SK-N-SH (cell line): ENCODE data around the gene ZBTB7A. TPM values are rescaled to one million over a fixed set of nuclear protein-coding genes. Genes with fewer than 3 reads are reported as not detected.
"Not testable (repeated sequence)": the region's sequence is repeated elsewhere in the genome, so short reads cannot be mapped to it uniquely, and the experiment has no call there.

ENCODE experiments used
- CTCF ChIA-PET: fragments of 300-600, 350-600 bp; formaldehyde crosslinking; extraction: SDS; loops from one replicate; lab custom pipeline; 2021; lab: Yijun Ruan, JAX
- POLR2A ChIA-PET: fragments of 350-600 bp; sonication (Branson Sonifier 250); formaldehyde crosslinking; extraction: SDS; loops from one replicate; lab custom pipeline; 2020; ENCODE audit warnings: antibody characterized with exemption, inconsistent platforms; lab: Yijun Ruan, JAX
- DNase-seq: peaks from one replicate; pipeline ENCODE4 v3.0.0; 2012
- H2AFZ ChIP-seq: fragments of 200-600 bp; sonication (generic); 2 replicates; pipeline ENCODE4 v1.8.1; 2016; ENCODE audit warnings: antibody characterized with exemption, mild to moderate bottlenecking, low read depth
- H3F3A ChIP-seq: fragments of 200-600 bp; sonication (generic); replicated peaks from 2 replicates; pipeline ENCODE3; 2016; ENCODE audit warnings: antibody characterized with exemption, mild to moderate bottlenecking; ENCODE audit not compliant: insufficient read depth
- H3K27ac ChIP-seq, 2 experiments: fragments of 200-500 bp in 1 of 2; fragments of 200-600 bp in 1 of 2; sonication (Bioruptor generic) in 1 of 2; sonication (generic), shearing (Covaris generic) in 1 of 2; 2 replicates each; pipeline versions ENCODE4 v1.5.1 to v1.6.1; 2014 to 2016; ENCODE audit warnings: low read depth in 2 of 2, inconsistent platforms in 1 of 2, low read length in 1 of 2, mild to moderate bottlenecking in 1 of 2, mixed read lengths in 1 of 2
- H3K27me3 ChIP-seq: fragments of 200-600 bp; sonication (generic), shearing (Covaris generic); 2 replicates; pipeline ENCODE4 v1.6.1; 2016; ENCODE audit warnings: mixed run types; ENCODE audit not compliant: insufficient read depth
- H3K36me3 ChIP-seq, 2 experiments: fragments of 200-500 bp in 1 of 2; fragments of 200-600 bp in 1 of 2; sonication (Bioruptor generic) in 1 of 2; sonication (generic) in 1 of 2; replicated peaks in 1 of 2; 2 replicates each; pipeline versions ENCODE3 to v1.5.1; 2014 to 2016; ENCODE audit warnings: low read length in 1 of 2, mild to moderate bottlenecking in 1 of 2; ENCODE audit not compliant: insufficient read depth in 2 of 2, control insufficient read depth in 1 of 2
- H3K4me1 ChIP-seq, 2 experiments: fragments of 200-500 bp in 1 of 2; fragments of 200-600 bp in 1 of 2; sonication (Bioruptor generic) in 1 of 2; sonication (generic), shearing (Covaris generic) in 1 of 2; 2 replicates each; pipeline versions ENCODE4 v1.5.1 to v1.6.1; 2014 to 2016; ENCODE audit warnings: low read depth in 1 of 2, low read length in 1 of 2, mixed run types in 1 of 2; ENCODE audit not compliant: insufficient read depth in 2 of 2, control insufficient read depth in 1 of 2
- H3K4me2 ChIP-seq: fragments of 200-600 bp; sonication (generic), shearing (Covaris generic); 2 replicates; pipeline ENCODE4 v1.6.1; 2017; ENCODE audit warnings: mixed run types
- H3K4me3 ChIP-seq, 2 experiments: fragments of 200-500 bp in 1 of 2; fragments of 200-600 bp in 1 of 2; sonication (Bioruptor generic) in 1 of 2; sonication (generic), shearing (Covaris generic) in 1 of 2; 2 replicates each; pipeline versions ENCODE4 v1.5.1 to v1.8.1; 2014 to 2016; ENCODE audit warnings: low read depth in 2 of 2, inconsistent platforms in 1 of 2, low read length in 1 of 2, mild to moderate bottlenecking in 1 of 2, mixed read lengths in 1 of 2, moderate library complexity in 1 of 2
- H3K79me2 ChIP-seq: fragments of 200-600 bp; sonication (generic); 2 replicates; pipeline ENCODE4 v1.8.1; 2017; ENCODE audit warnings: mild to moderate bottlenecking; ENCODE audit not compliant: insufficient read depth
- H3K9ac ChIP-seq: fragments of 200-600 bp; sonication (generic); 2 replicates; pipeline ENCODE4 v1.6.1; 2017; ENCODE audit warnings: mixed run types
- H3K9me2 ChIP-seq: fragments of 200-600 bp; sonication (generic); 2 replicates; pipeline ENCODE4 v1.6.1; 2017; ENCODE audit warnings: mixed run types
- H3K9me3 ChIP-seq: fragments of 200-600 bp; sonication (generic); 2 replicates; pipeline ENCODE4 v1.6.1; 2017; ENCODE audit warnings: mixed run types, mild to moderate bottlenecking, moderate library complexity
- H4K20me1 ChIP-seq: fragments of 200-600 bp; sonication (generic); 2 replicates; pipeline ENCODE4 v1.6.1; 2017; ENCODE audit warnings: mild to moderate bottlenecking, mixed run types; ENCODE audit not compliant: insufficient read depth
- ELF1 ChIP-seq: IDR thresholded peaks from 2 replicates; pipeline ENCODE4 v1.4.0; 2012
- EP300 ChIP-seq, 2 experiments: IDR thresholded peaks; 2 replicates each; pipeline versions ENCODE4 v1.4.0 to v1.6.1; 2012; ENCODE audit warnings: borderline replicate concordance in 1 of 2, low read depth in 1 of 2, low read length in 1 of 2
- EZH2phosphoT487 ChIP-seq: fragments of 200-600 bp; sonication (generic); IDR thresholded peaks from 2 replicates; pipeline ENCODE4 v1.6.1; 2017; ENCODE audit warnings: low read depth, mixed run types, mild to moderate bottlenecking, antibody characterized with exemption, moderate library complexity, borderline replicate concordance
- FOSL2 ChIP-seq: IDR thresholded peaks from 2 replicates; pipeline ENCODE4 v1.4.0; 2012; ENCODE audit warnings: low read depth, mild to moderate bottlenecking, moderate library complexity, borderline replicate concordance
- FOXM1 ChIP-seq: IDR thresholded peaks from 2 replicates; pipeline ENCODE4 v1.4.0; 2012; ENCODE audit warnings: low read depth, mild to moderate bottlenecking
- GATA2 ChIP-seq: sonication (generic); formaldehyde crosslinking; IDR thresholded peaks from 2 replicates; pipeline ENCODE4 v1.5.0; 2020; ENCODE audit warnings: mild to moderate bottlenecking, missing genetic modification reagents
- JUND ChIP-seq: IDR thresholded peaks from 2 replicates; pipeline ENCODE4 v1.4.0; 2012
- MEF2A ChIP-seq: IDR thresholded peaks from 2 replicates; pipeline ENCODE4 v1.4.0; 2012; ENCODE audit warnings: low read depth, borderline replicate concordance
- MXI1 ChIP-seq: IDR thresholded peaks from 2 replicates; pipeline ENCODE4 v1.6.1; 2012; ENCODE audit warnings: mild to moderate bottlenecking, low read depth, low read length, improper control_type of control experiment
- NRF1 ChIP-seq: IDR thresholded peaks from 2 replicates; pipeline ENCODE4 v1.6.1; 2012; ENCODE audit warnings: low read depth, mild to moderate bottlenecking, low read length
- POLR2AphosphoS5 ChIP-seq: IDR thresholded peaks from 2 replicates; pipeline ENCODE4 v1.6.1; 2012; ENCODE audit warnings: low read depth, low read length
- RAD21 ChIP-seq: IDR thresholded peaks from 2 replicates; pipeline ENCODE4 v1.6.1; 2012; ENCODE audit warnings: mild to moderate bottlenecking, low read length
- RCOR1 ChIP-seq: fragments of 150-350 bp; IDR thresholded peaks from 2 replicates; pipeline ENCODE4 v1.6.1; 2017; ENCODE audit warnings: antibody characterized with exemption, low read length
- RXRA ChIP-seq: IDR thresholded peaks from 2 replicates; pipeline ENCODE4 v1.4.0; 2012; ENCODE audit warnings: low read depth, mild to moderate bottlenecking, borderline replicate concordance
- SMC3 ChIP-seq: IDR thresholded peaks from 2 replicates; pipeline ENCODE4 v1.6.1; 2012; ENCODE audit warnings: low read depth, low read length, improper control_type of control experiment
- TAF1 ChIP-seq: IDR thresholded peaks from 2 replicates; pipeline ENCODE4 v1.6.1; 2012; ENCODE audit warnings: low read depth, mild to moderate bottlenecking, low read length, moderate library complexity, borderline replicate concordance
- TCF12 ChIP-seq: IDR thresholded peaks from 2 replicates; pipeline ENCODE4 v1.4.0; 2012
- YY1 ChIP-seq: IDR thresholded peaks from 2 replicates; pipeline ENCODE4 v1.4.0; 2012; ENCODE audit warnings: low read depth, mild to moderate bottlenecking
- WGBS: methylation state at CpG from one replicate; pipeline ENCODE4 v1.1.6; 2017; ENCODE audit warnings: low lambda C conversion rate; 5-methylcytosine and 5-hydroxymethylcytosine counted together
- polyA plus RNA-seq, 3 experiments: library from polyadenylated mRNA; depleted of rRNA; stranded (reverse); fragments of >200 nt; gene quantifications; 2 replicates each; pipeline ENCODE4 v1.2.3, GENCODE V29; 2012
- TF ChIP-seq, protein P1 (sequence below): IDR thresholded peaks from 2 replicates; pipeline ENCODE4 v1.4.0; 2012; ENCODE audit warnings: low read depth
- TF ChIP-seq, protein P2 (sequence below): IDR thresholded peaks from 2 replicates; pipeline ENCODE4 v1.4.0; 2012; ENCODE audit warnings: low read depth, borderline replicate concordance

Gene ZBTB7A
- polyA plus RNA-seq, 1 of the 3 experiments (the other 2 are of a cell fraction) = 7.4 TPM

- Histone ChIP-seq H3K4me2 (no peak overlapping the region), H4K20me1 (peaks cover 90% of the 10 kb centered on the region), H3K27me3 (no peaks in the 10 kb centered on the region), H3K4me1 (peaks cover 12 to 49% of the 10 kb centered on the region in 2 experiments; a peak in 2 of 4 replicates), H3K36me3 (peaks cover 0 to 37% of the 10 kb centered on the region in 2 experiments), H3K9ac (no peak overlapping the region), H3K9me3 (no peaks in the 10 kb centered on the region), H3F3A (no peaks in the 10 kb centered on the region), H3K4me3 (no peak overlapping the region)
- DNase-seq = peak; percentile 6
- TF ChIP-seq EZH2phosphoT487 (no peak), TCF12 (no peak), FOSL2 (no peak), MEF2A (no peak), RAD21 (no peak), YY1 (no peak), NRF1 (no peak), TAF1 (no peak), FOXM1 (no peak), RCOR1 (no peak), JUND (no peak), SMC3 (no peak), ELF1 (no peak), POLR2AphosphoS5 (no peak), EP300 (IDR thresholded peaks at IDR 0.05; ENCODE audit: borderline replicate concordance in 1 of 2, low read depth in 1 of 2, low read length in 1 of 2) (no peak)
- TF ChIP-seq, protein P1, sequence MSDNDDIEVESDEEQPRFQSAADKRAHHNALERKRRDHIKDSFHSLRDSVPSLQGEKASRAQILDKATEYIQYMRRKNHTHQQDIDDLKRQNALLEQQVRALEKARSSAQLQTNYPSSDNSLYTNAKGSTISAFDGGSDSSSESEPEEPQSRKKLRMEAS = no peak
- TF ChIP-seq, all 33 proteins: peak for 0
- 95% methylated on average over 18 of the region's 33 CpGs for WGBS
- peaks cover 81% of the 10 kb centered on the region for H3K79me2 ChIP-seq
- no peak overlapping the region for H2AFZ ChIP-seq
- POLR2A ChIA-PET = no interaction called here
- no peak overlapping the region for H3K27ac ChIP-seq
- CTCF ChIA-PET = interaction anchor here (0.8 kb wide), 1 partner anchor 25 kb away, joined by 3 read pairs; no protein-coding TSS in a partner anchor
- H3K9me2 ChIP-seq = no peaks in the 10 kb centered on the region
These were observed 53.6 kb downstream of the ZBTB7A start for GRCh38 chr19:4012975-4013634.

GRCh38 chr19:4012092-4012974, 54.4 kb downstream of the ZBTB7A start:
- Histone ChIP-seq H3F3A (no peaks in the 10 kb centered on the region), H3K4me1 (peaks cover 12 to 49% of the 10 kb centered on the region in 2 experiments; a peak in 2 of 4 replicates), H3K27me3 (no peaks in the 10 kb centered on the region), H3K9ac (no peak overlapping the region), H3K36me3 (peaks cover 0 to 37% of the 10 kb centered on the region in 2 experiments), H3K9me2 (no peaks in the 10 kb centered on the region), H3K9me3 (no peaks in the 10 kb centered on the region), H2AFZ (no peak overlapping the region), H3K4me3 (no peak overlapping the region), H4K20me1 (peaks cover 86% of the 10 kb centered on the region), H3K4me2 (no peak overlapping the region), H3K79me2 (peaks cover 79% of the 10 kb centered on the region), H3K27ac (no peak overlapping the region)
- peak; percentile 10 for DNase-seq
- POLR2A ChIA-PET = no interaction called here
- CTCF ChIA-PET = interaction anchor here (0.8 kb wide), 1 partner anchor 25 kb away, joined by 3 read pairs; no protein-coding TSS in a partner anchor
- 94% methylated on average over 22 of the region's 27 CpGs for WGBS
- TF ChIP-seq, protein P2, sequence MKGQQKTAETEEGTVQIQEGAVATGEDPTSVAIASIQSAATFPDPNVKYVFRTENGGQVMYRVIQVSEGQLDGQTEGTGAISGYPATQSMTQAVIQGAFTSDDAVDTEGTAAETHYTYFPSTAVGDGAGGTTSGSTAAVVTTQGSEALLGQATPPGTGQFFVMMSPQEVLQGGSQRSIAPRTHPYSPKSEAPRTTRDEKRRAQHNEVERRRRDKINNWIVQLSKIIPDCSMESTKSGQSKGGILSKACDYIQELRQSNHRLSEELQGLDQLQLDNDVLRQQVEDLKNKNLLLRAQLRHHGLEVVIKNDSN = no peak
- TF ChIP-seq GATA2 = no peak
- TF ChIP-seq, protein P1 = no peak
- TF ChIP-seq FOSL2 = no peak
- TF ChIP-seq EZH2phosphoT487 = no peak
- TF ChIP-seq RXRA = no peak
- TF ChIP-seq SMC3 = no peak
- TF ChIP-seq MXI1 = no peak

DNA sequence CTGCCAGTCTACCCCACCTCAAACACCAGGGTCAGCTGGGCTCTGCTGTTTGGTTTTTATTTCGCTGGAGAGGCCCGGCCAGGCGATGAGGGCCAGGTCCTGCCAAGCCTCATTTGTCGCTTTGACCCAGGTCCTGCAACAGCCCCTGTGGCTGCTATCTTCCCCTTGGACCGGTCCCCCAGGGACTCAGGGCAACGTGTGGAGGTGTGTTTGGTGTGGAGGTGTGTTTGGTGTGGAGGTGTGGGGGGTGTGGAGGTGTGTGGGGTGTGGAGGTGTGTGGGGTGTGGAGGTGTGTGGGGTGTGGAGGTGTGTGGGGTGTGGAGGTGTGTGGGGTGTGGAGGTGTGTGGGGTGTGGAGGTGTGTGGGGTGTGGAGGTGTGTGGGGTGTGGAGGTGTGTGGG, 55.3 kb downstream of the ZBTB7A start:
- H3K27me3 ChIP-seq, H3F3A ChIP-seq, H3K27ac ChIP-seq, POLR2A ChIA-PET, DNase-seq, CTCF ChIA-PET, H3K4me2 ChIP-seq, H3K4me3 ChIP-seq, H3K9me2 ChIP-seq, H2AFZ ChIP-seq, H3K9ac ChIP-seq, H3K9me3 ChIP-seq: not testable (repeated sequence)
- peaks cover 0 to 37% of the 10 kb centered on the region in 2 experiments for H3K36me3 ChIP-seq
- peaks cover 12 to 47% of the 10 kb centered on the region in 2 experiments; a peak in 3 of 4 replicates for H3K4me1 ChIP-seq
- peaks cover 77% of the 10 kb centered on the region for H4K20me1 ChIP-seq
- peaks cover 76% of the 10 kb centered on the region for H3K79me2 ChIP-seq
- WGBS = 96% methylated on average over 6 of the region's 6 CpGs
